K562 (cell line): Measurements from ENCODE around the gene GPR35. TPM values are rescaled to one million over a fixed set of nuclear protein-coding genes. Genes with fewer than 3 reads are reported as not detected.

Source experiments
- ATAC-seq: fragments of 200-7000 bp; cut with Tn5 transposase; 3 replicates; pipeline ENCODE4 v1.9.1; 2020; ENCODE audit warnings: moderate library complexity
- BruUV-seq: library from RNA; stranded (reverse); fragments of 400-500 nt; replicated peaks from 2 replicates; lab custom pipeline; 2021; lab: Mats Ljungman, UMichigan
- CTCF ChIA-PET: fragments of 300-600 bp; formaldehyde crosslinking; extraction: SDS; loops from one replicate; lab custom pipeline; 2021; ENCODE audit warnings: low intra/inter-chr PET ratio; lab: Yijun Ruan, JAX
- POLR2A ChIA-PET: fragments of 300-600, 350-650 bp; sonication (Branson Sonifier 250); formaldehyde crosslinking; extraction: SDS; loops from one replicate; lab custom pipeline; 2021; ENCODE audit warnings: antibody characterized with exemption, inconsistent platforms; lab: Yijun Ruan, JAX
- DNase-seq, 4 experiments: peaks; one replicate each; pipeline versions ENCODE4 v3.0.0 to v3.0.0-alpha.2; 2011 to 2018; ENCODE audit warnings: low spot score in 3 of 4, mixed read lengths in 3 of 4; ENCODE audit errors: extremely low read depth in 1 of 4
- FAIRE-seq: peaks from 2 replicates; lab custom pipeline; 2011; peaks lifted over from hg19 to GRCh38; lab: Jason Lieb, UNC
- H2AFZ ChIP-seq: 2 replicates; pipeline ENCODE4 v1.6.0; 2011; ENCODE audit warnings: low read depth, low read length, control low read depth, inconsistent platforms
- H3K27ac ChIP-seq: fragments of 200-600 bp; 3 replicates; pipeline ENCODE4 v1.8.0; 2011; ENCODE audit warnings: low read depth, mild to moderate bottlenecking, control low read depth, inconsistent platforms, low read length, moderate library complexity, mixed read lengths; ENCODE audit errors: extremely low read depth
- H3K27me3 ChIP-seq, 2 experiments: fragments of 300-600 bp in 1 of 2; 2 replicates in 1 of 2; 3 replicates in 1 of 2; pipeline versions ENCODE4 v1.6.0 to v1.8.0; 2011; ENCODE audit warnings: inconsistent platforms in 2 of 2, low read length in 2 of 2, mild to moderate bottlenecking in 1 of 2, mixed read lengths in 1 of 2, moderate library complexity in 1 of 2; ENCODE audit not compliant: control insufficient read depth in 2 of 2, insufficient read depth in 2 of 2
- H3K36me3 ChIP-seq: fragments of 300-600 bp; 3 replicates; pipeline ENCODE4 v1.8.0; 2011; ENCODE audit warnings: mild to moderate bottlenecking, low read length, inconsistent platforms; ENCODE audit not compliant: control insufficient read depth, insufficient read depth
- H3K4me1 ChIP-seq, 2 experiments: fragments of 200-600 bp in 1 of 2; replicated peaks in 1 of 2; 2 replicates in 1 of 2; 3 replicates in 1 of 2; pipeline versions ENCODE4 v1.5.1 to v1.8.0; 2011; ENCODE audit warnings: inconsistent platforms in 2 of 2, low read length in 2 of 2, mild to moderate bottlenecking in 1 of 2, mixed read lengths in 1 of 2, moderate library complexity in 1 of 2; ENCODE audit not compliant: control insufficient read depth in 2 of 2, insufficient read depth in 2 of 2
- H3K4me2 ChIP-seq: 2 replicates; pipeline ENCODE4 v1.6.1; 2011; ENCODE audit warnings: low read length, control low read depth, inconsistent platforms, mixed read lengths; ENCODE audit not compliant: insufficient read depth
- H3K4me3 ChIP-seq: fragments of 200-600 bp; sonication (generic), shearing (Covaris generic); 2 replicates; pipeline ENCODE4 v1.5.1; 2016; ENCODE audit warnings: control low read depth, inconsistent platforms
- H3K79me2 ChIP-seq: fragments of 200-600 bp; 3 replicates; pipeline ENCODE4 v1.8.0; 2011; ENCODE audit warnings: low read length, inconsistent platforms; ENCODE audit not compliant: control insufficient read depth, insufficient read depth
- H3K9ac ChIP-seq, 2 experiments: 2 replicates each; pipeline versions ENCODE4 v1.6.0 to v1.6.1; 2011; ENCODE audit warnings: low read depth in 2 of 2, low read length in 2 of 2, control low read depth in 1 of 2, inconsistent platforms in 1 of 2, mild to moderate bottlenecking in 1 of 2, mixed read lengths in 1 of 2; ENCODE audit not compliant: insufficient read depth in 1 of 2
- H3K9me1 ChIP-seq: one replicate; pipeline ENCODE4 v1.6.0; 2011; ENCODE audit warnings: inconsistent platforms, mild to moderate bottlenecking, low read length, moderate library complexity; ENCODE audit not compliant: control insufficient read depth, insufficient read depth
- H3K9me3 ChIP-seq: replicated peaks from 2 replicates; pipeline ENCODE4 v1.5.1; 2011; ENCODE audit warnings: low read depth, low read length, inconsistent platforms; ENCODE audit not compliant: control insufficient read depth, insufficient read depth
- H4K20me1 ChIP-seq: replicated peaks from 2 replicates; pipeline ENCODE4 v1.6.1; 2011; ENCODE audit warnings: low read length, inconsistent platforms, mixed read lengths; ENCODE audit not compliant: control insufficient read depth, insufficient read depth
- GATA2 ChIP-seq: sonication (generic); formaldehyde crosslinking; IDR thresholded peaks from 2 replicates; pipeline ENCODE4 v1.4.0; 2020; ENCODE audit warnings: mild to moderate bottlenecking, missing genetic modification reagents
- HSF4 ChIP-seq: fragments of 250-450 bp; sonication (Bioruptor Pico); IDR thresholded peaks from 2 replicates; pipeline ENCODE4 v2.1.2; 2022; ENCODE audit warnings: mild to moderate bottlenecking, moderate library complexity, borderline replicate concordance
- JUNB ChIP-seq: fragments of 450-650 bp; formaldehyde crosslinking; conservative IDR thresholded peaks from 2 replicates; pipeline ENCODE4 v1.4.0; 2020; ENCODE audit warnings: mild to moderate bottlenecking
- KHSRP ChIP-seq: fragments of 450-650 bp; IDR thresholded peaks from 2 replicates; pipeline ENCODE4 v1.6.1; 2017
- NR0B1 ChIP-seq: fragments of 450-650 bp; IDR thresholded peaks from one replicate; pipeline ENCODE4 v1.6.1; 2018; ENCODE audit warnings: mild to moderate bottlenecking, moderate library complexity; ENCODE audit not compliant: partially characterized antibody
- SLC30A9 ChIP-seq: fragments of 250-450 bp; sonication (Bioruptor Pico); IDR thresholded peaks from 2 replicates; pipeline ENCODE4 v1.8.0; 2022; ENCODE audit warnings: mild to moderate bottlenecking, moderate library complexity
- YY1 ChIP-seq, 3 experiments: IDR thresholded peaks; 2 replicates each; pipeline ENCODE4 v1.6.1; 2011; ENCODE audit warnings: low read length in 2 of 3, mild to moderate bottlenecking in 2 of 3, moderate library complexity in 2 of 3, borderline replicate concordance in 1 of 3, control low read depth in 1 of 3, low read depth in 1 of 3; ENCODE audit not compliant: insufficient read depth in 3 of 3, insufficient replicate concordance in 2 of 3, control insufficient read depth in 1 of 3, insufficient read length in 1 of 3; ENCODE audit errors: extremely low read depth in 1 of 3
- ZNF134 ChIP-seq: fragments of 250-450 bp; sonication (Bioruptor Pico); conservative IDR thresholded peaks from 2 replicates; pipeline ENCODE4 v1.4.0; 2020
- ZNF561 ChIP-seq: fragments of 450-650 bp; formaldehyde crosslinking; conservative IDR thresholded peaks from 2 replicates; pipeline ENCODE4 v1.4.0; 2020; ENCODE audit warnings: mild to moderate bottlenecking, moderate library complexity
- ZNF75A ChIP-seq: fragments of 450-650 bp; formaldehyde crosslinking; IDR thresholded peaks from 2 replicates; pipeline ENCODE4 v1.4.0; 2020; ENCODE audit warnings: mild to moderate bottlenecking
- WGBS: fragments of 100-300 bp; shearing (Covaris generic); methylation state at CpG from one replicate; pipeline ENCODE4 v1.1.6; 2016; ENCODE audit warnings: low coverage, mixed read lengths; ENCODE audit not compliant: insufficient coverage; ENCODE audit errors: missing lambda C conversion rate; 5-methylcytosine and 5-hydroxymethylcytosine counted together
- in situ Hi-C: fragments of 300-500 bp; cut with MboI; formaldehyde crosslinking; loops from 4 replicates; pipeline ENCODE4 v1.15.0; 2018; ENCODE audit warnings: inconsistent platforms, mixed read lengths
- intact Hi-C: fragments of 100-400 bp; cut with micrococcal nuclease; formaldehyde crosslinking; loops from 2 replicates; pipeline ENCODE4 v1.14.2; 2022
- polyA plus RNA-seq, 8 experiments: library from polyadenylated mRNA; depleted of rRNA in 4 of 8; stranded (reverse) in 5 of 8; unstranded in 3 of 8; fragments of >200 nt; fragmentation: Nextera tagmentation in 2 of 8; fragmentation: Illumina TruSeq in 1 of 8; extraction: Ambion mirVana in 2 of 8; extraction: Trizol in 1 of 8; gene quantifications; 2 replicates each; pipeline versions ENCODE4 v1.2.1 to v1.2.3, GENCODE V29; 2011 to 2014; ENCODE audit warnings: inconsistent platforms in 1 of 8, missing spikeins in 1 of 8
- total RNA-seq, 7 experiments: library from RNA; depleted of rRNA in 6 of 7; stranded (reverse); fragments of >200 nt in 6 of 7; fragmentation: Illumina TruSeq in 2 of 7; extraction: Trizol in 2 of 7; gene quantifications; 2 replicates each; pipeline versions ENCODE4 v1.2.1 to v1.2.3, GENCODE V29; 2011 to 2021; ENCODE audit warnings: low replicate concordance in 1 of 7

GPR35 gene
- total and polyA plus RNA-seq, 9 of the 15 experiments (the other 6 are each of a cell fraction or from before 2014, with no cell fraction given) = 0.04 to 0.50 (median 0.29) TPM; not detected in 3

- Histone ChIP-seq H3K27me3 (no peaks in the 10 kb centered on the region), H3K27ac (no peak overlapping the region), H2AFZ (no peak overlapping the region)
- TF ChIP-seq GATA2 (CRISPR knock-in tag) (no peak), ZNF75A (CRISPR knock-in tag) (no peak), ZNF561 (CRISPR knock-in tag) (no peak), KHSRP (no peak), YY1 (IDR thresholded peaks at IDR 0.05; ENCODE audit: borderline replicate concordance in 1 of 3, control insufficient read depth in 1 of 3, extremely low read depth in 1 of 3, insufficient read depth in 3 of 3, insufficient read length in 1 of 3, insufficient replicate concordance in 2 of 3, low read depth in 1 of 3, low read length in 2 of 3) (no peak), NR0B1 (no peak), HSF4 (CRISPR knock-in tag) (no peak), ZNF134 (CRISPR knock-in tag) (no peak), SLC30A9 (CRISPR knock-in tag) (no peak), JUNB (CRISPR knock-in tag) (no peak)
- TF ChIP-seq, all 486 proteins: peak for 0
- H3K79me2 ChIP-seq = peaks cover 24% of the 10 kb centered on the region
- in situ Hi-C loops (no loop called here), intact Hi-C loops (no loop called here)
- H4K20me1 ChIP-seq = no peaks in the 10 kb centered on the region; the same call in 1 of the 2 replicates
- peaks cover 8% of the 10 kb centered on the region for H3K9me1 ChIP-seq
- CTCF ChIA-PET = no interaction called here
- H3K9ac ChIP-seq = peak overlapping the region in 1 of 2 experiments; percentile 58; a peak in 1 of 4 replicates
- ATAC-seq (no peak), FAIRE-seq (no peak), DNase-seq (no peak)
- BruUV-seq = no TSS peak
- H3K36me3 ChIP-seq = peaks cover 37% of the 10 kb centered on the region; the same call in 2 of the 3 replicates
- no peak overlapping the region for H3K4me3 ChIP-seq
- POLR2A ChIA-PET = interaction anchor here (1.1 kb wide), 1 partner anchor 13 kb away, joined by 3 read pairs; no protein-coding TSS in a partner anchor
- peaks cover 31 to 32% of the 10 kb centered on the region in 2 experiments for H3K4me1 ChIP-seq
- H3K9me3 ChIP-seq = no peaks in the 10 kb centered on the region
- H3K4me2 ChIP-seq = no peak overlapping the region
- WGBS = 77% methylated on average over 5 of the region's 8 CpGs
Observed at GRCh38 chr2:240578488-240578887, 46.8 kb upstream of the GPR35 start.
